ENCODE measurements around the gene KANK3.
"Not testable (repeated sequence)": the region's sequence is repeated elsewhere in the genome, so short reads cannot be mapped to it uniquely, and the experiment has no call there.

KANK3 gene

DNA sequence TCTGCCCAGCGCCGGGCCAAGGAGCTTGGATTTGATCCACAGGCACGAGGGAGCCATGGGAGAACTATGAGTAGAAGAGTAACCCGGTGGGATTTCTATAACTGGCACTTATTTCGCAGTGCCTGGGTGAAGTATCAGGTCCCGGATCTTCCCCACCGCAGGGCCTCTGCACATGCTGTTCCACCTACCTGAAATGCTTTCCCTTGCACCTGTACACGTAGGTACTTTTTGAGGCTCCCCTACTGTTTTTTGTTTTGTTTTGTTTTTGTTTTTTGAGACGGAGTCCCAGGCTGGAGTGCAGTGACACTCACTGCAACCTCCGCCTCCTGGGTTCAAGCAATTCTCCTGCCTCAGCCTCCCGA lies 402 bp upstream of the KANK3 start:
- TF ChIP-seq, protein P1, sequence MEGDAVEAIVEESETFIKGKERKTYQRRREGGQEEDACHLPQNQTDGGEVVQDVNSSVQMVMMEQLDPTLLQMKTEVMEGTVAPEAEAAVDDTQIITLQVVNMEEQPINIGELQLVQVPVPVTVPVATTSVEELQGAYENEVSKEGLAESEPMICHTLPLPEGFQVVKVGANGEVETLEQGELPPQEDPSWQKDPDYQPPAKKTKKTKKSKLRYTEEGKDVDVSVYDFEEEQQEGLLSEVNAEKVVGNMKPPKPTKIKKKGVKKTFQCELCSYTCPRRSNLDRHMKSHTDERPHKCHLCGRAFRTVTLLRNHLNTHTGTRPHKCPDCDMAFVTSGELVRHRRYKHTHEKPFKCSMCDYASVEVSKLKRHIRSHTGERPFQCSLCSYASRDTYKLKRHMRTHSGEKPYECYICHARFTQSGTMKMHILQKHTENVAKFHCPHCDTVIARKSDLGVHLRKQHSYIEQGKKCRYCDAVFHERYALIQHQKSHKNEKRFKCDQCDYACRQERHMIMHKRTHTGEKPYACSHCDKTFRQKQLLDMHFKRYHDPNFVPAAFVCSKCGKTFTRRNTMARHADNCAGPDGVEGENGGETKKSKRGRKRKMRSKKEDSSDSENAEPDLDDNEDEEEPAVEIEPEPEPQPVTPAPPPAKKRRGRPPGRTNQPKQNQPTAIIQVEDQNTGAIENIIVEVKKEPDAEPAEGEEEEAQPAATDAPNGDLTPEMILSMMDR (conservative IDR thresholded peaks at IDR 0.05), result no peak
- no peak overlapping the region for H3K27ac ChIP-seq

DNA sequence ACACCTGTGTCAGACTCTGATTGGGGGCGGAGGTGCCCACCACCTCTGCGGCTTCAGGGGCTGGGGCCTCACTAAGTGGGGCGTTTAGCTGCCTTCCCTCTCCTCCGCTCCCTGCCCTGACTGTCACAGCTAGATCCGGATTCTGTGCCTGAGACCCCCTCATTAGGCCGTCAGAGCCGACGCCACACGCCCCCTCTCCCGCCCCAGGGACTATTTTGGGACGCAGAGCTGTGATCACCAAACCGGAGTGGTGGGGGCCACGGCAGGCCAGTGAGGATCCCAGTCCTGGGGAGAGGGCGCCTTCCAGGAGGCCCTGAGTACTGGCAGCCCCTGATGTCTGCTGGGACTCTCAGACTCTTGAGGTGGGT lies 762 bp downstream of the KANK3 start:
- H3K27ac ChIP-seq, result no peak overlapping the region
- TF ChIP-seq, protein P1 (conservative IDR thresholded peaks at IDR 0.05), result no peak

GRCh38 chr19:8341504-8341903 lies 1.6 kb downstream of the KANK3 start:
- H3K27ac ChIP-seq, result not testable (repeated sequence)

DNA sequence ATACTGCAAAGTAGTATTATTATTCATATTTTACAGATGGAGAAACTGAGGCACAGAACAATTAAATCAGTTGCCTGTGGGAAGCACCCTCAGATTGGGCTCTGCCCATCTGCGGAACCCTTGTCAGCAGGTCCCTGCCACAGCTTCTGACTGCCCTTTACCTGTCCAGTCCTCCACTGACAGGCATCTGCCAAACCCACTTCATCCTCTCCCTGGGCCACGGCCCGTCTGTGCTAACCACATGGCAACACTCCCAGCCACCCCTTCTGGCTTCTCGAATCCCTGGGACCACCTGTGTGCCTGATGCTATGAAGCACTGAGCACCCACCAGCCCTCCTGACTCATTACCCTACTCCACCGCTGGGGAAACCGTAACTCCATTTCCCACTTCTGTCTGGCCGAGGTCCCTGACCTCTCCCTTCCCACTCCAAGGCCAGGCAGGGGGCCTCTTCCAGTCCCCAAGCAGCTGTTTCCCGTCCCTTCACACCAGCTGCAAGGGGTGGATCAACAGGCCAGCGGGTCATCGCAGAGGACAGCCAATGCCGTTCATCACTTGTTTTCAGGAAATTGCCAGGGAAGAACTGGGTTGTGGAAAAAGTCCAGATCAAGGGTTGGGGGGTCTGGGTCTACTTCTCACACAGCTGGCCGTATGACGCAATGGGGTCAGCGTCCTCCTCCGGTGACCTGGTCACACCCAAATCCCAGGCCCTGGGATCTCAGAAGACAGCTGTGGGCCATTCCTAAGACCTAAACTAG lies 2.5 kb downstream of the KANK3 start:
- TF ChIP-seq, protein P1 (conservative IDR thresholded peaks at IDR 0.05), result no peak

GRCh38 chr19:8338835-8339234 lies 4.2 kb downstream of the KANK3 start:
- TF ChIP-seq, protein P1 (conservative IDR thresholded peaks at IDR 0.05), result no peak
- H3K27ac ChIP-seq, result no peak overlapping the region

More for the DNA sequence above, 2.5 kb downstream of the KANK3 start:
- no peak overlapping the region for H3K27ac ChIP-seq

- H3K27ac ChIP-seq, result no peak overlapping the region
- TF ChIP-seq, protein P1 (conservative IDR thresholded peaks at IDR 0.05), result no peak
Measured at GRCh38 chr19:8337728-8338127, 5.3 kb downstream of the KANK3 start.

GRCh38 chr19:8336660-8337059 lies 6.4 kb downstream of the KANK3 start:
- TF ChIP-seq, protein P1 (conservative IDR thresholded peaks at IDR 0.05), result no peak
- H3K27ac ChIP-seq, result no peak overlapping the region

DNA sequence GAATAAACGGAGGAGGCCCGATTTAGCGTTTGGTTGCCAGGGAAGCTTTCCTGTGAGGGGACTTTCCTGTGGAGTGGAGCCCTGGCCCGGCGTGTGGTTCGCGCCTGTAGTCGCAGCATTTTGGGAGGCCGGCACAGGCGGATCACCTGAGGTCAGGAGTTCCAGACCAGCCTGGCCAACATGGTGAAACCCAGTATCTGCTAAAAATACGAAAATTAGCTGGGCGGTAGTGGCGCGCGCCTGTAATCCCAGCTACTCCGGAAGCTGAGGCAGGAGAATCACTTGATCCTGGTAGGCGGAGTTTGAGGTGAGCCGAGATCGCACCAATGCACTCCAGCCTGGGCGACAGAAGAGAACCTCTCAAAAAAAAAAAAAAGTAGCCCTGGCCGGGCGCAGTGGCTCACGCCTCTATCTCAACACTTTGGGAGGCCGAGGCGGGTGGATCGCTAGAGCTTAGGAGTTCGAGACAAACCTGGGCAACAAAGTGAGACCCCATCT lies 6.9 kb downstream of the KANK3 start:
- TF ChIP-seq, protein P1 (conservative IDR thresholded peaks at IDR 0.05), result no peak
- no peak overlapping the region for H3K27ac ChIP-seq
